DMS 273 (cell line): ENCODE data around the gene ZNF367.
"Not testable (repeated sequence)": the region's sequence is repeated elsewhere in the genome, so short reads cannot be mapped to it uniquely, and the experiment has no call there.

Experiments
- DNase-seq: peaks from one replicate; lab custom pipeline; 2025; ENCODE audit not compliant: unreplicated experiment; lab: John Stamatoyannopoulos, UW

ZNF367 gene

GRCh38 chr9:96375507-96375906, 42.7 kb downstream of the ZNF367 start:
- DNase-seq = not testable (repeated sequence)

GRCh38 chr9:96367943-96368342, 50.2 kb downstream of the ZNF367 start:
- no peak for DNase-seq

- peak; percentile 12 for DNase-seq
These were observed 54.8 kb downstream of the ZNF367 start for GRCh38 chr9:96363175-96363967.

- DNase-seq = not testable (repeated sequence)
These were observed 56.1 kb downstream of the ZNF367 start for GRCh38 chr9:96362119-96362518.

- DNase-seq = no peak
These were observed 56.5 kb downstream of the ZNF367 start for GRCh38 chr9:96361668-96362067.

GRCh38 chr9:96360976-96361375, 57.2 kb downstream of the ZNF367 start:
- DNase-seq = no peak

GRCh38 chr9:96360523-96360922, 57.6 kb downstream of the ZNF367 start:
- DNase-seq = not testable (repeated sequence)

- DNase-seq = no peak
These were observed 67.3 kb downstream of the ZNF367 start for GRCh38 chr9:96350866-96351265.

- no peak for DNase-seq
These were observed 69.9 kb downstream of the ZNF367 start for GRCh38 chr9:96348261-96348660.

GRCh38 chr9:96345551-96345950, 72.6 kb downstream of the ZNF367 start:
- DNase-seq = no peak

GRCh38 chr9:96344458-96345180, 73.6 kb downstream of the ZNF367 start:
- DNase-seq = peak; percentile 64

GRCh38 chr9:96343515-96344360, 74.4 kb downstream of the ZNF367 start:
- DNase-seq = peak; percentile 15

GRCh38 chr9:96342571-96343245, 75.5 kb downstream of the ZNF367 start:
- no peak for DNase-seq

- DNase-seq = no peak
These were observed 77.5 kb downstream of the ZNF367 start for GRCh38 chr9:96340707-96341106.

- DNase-seq = no peak
These were observed 79.9 kb downstream of the ZNF367 start for GRCh38 chr9:96338299-96338698.
